ENCODE results near the gene ZNF311.
"Not testable (repeated sequence)": the region's sequence is repeated elsewhere in the genome, so short reads cannot be mapped to it uniquely, and the experiment has no call there.

The ZNF311 gene

DNA sequence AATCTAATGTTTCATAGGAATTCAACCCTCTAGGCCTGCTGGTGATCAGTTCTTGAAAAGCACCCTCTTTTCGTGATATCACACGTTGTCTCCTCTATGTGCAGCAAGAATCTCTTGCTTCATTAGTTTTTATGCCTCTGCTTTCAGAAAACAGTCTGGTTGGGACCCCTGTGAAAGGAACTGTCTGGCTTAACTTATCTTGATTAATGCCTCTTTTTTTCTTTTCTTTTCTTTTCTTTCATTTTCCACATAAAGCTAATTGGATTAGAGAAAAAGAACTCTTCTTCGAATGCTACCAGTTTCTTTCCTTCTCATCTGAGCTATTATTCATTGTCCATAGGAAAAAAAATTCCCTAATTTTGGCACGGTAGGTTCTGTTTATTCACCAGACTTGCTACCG lies 21.3 kb downstream of the ZNF311 start:
- DNase-seq: no peak

DNA sequence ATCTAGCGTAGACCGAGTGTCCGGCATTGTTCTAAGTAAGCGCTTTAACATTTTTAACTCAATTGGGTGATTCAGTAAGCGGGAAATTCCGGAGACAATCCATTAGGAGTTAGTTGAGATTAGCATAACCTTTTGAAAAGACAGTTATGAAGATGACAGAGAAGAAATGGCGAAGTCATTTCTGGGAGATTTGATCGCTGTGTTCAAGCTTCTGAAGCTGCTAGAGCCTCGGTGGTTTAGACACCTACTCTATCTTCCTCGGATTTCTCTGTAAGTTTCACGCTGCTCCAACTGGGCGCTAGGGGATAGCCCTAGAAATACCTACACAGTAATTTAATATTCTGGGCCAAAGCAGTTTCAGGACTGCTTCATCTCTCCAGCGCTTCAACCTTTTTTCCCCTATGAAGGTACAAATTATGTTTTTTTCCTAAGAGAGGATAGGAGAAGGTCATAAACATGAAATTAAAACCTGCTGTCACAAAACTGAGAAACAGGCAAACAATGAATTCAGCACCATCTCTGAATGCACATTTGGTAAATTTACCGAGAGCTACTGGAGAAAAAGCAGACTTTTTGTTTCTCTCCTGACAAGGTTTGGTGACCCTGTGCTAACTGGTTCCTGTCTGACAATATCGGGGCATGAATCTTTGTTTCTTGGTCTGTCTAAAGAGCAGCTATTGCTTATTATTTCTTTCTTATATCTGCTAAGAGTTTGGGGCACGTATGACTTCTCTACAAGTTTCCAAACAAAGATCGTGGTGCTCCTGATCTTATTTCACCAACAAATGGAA lies 22.4 kb downstream of the ZNF311 start:
- DNase-seq: peak; percentile 73

DNA sequence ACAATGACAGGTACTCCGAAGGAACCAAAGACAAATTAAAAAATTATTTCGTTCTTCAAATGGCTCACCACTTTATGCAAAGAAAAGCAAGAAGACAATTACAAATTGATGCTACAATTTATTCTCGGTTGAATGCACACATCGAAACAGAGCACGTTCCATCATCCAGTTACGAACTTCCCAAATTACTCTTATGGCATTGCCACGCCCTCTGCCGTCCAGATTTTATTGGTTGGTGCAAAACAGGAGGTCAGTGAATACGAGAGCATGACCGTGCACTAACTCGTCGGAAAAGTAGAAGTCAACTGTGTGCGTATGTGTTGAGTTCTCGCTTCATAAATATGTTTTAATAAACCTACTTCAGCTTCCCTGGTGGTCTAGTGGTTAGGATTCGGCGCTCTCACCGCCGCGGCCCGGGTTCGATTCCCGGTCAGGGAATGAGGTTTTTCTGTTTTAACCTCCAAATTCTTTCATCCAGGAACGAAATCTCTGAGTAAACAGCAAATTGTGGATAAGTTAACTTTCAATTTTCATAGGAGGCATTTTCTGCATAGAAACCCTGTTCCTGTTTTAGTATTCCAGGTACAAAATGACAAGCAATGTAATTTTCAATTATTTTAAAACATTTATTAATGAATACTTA lies 23.2 kb downstream of the ZNF311 start:
- DNase-seq: peak; percentile 83

DNA sequence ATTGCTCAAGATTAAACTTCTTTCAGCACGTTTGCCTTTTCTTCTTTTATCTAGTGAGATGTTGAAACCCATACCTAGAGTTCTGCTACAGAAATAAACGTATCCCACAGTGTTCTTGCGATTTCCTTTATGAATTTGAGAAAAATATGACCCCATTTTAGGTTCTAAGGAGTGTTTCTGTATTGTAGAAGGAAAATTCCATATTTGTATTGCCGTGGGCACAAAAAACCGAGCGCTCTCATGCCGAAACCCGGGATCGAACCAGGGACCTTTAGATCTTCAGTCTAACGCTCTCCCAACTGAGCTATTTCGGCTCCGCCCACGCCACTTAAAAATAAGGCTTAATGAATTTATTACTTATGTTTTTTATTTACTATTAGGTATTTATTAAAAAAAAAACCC lies 23.7 kb downstream of the ZNF311 start:
- peak; percentile 86 for DNase-seq

DNA sequence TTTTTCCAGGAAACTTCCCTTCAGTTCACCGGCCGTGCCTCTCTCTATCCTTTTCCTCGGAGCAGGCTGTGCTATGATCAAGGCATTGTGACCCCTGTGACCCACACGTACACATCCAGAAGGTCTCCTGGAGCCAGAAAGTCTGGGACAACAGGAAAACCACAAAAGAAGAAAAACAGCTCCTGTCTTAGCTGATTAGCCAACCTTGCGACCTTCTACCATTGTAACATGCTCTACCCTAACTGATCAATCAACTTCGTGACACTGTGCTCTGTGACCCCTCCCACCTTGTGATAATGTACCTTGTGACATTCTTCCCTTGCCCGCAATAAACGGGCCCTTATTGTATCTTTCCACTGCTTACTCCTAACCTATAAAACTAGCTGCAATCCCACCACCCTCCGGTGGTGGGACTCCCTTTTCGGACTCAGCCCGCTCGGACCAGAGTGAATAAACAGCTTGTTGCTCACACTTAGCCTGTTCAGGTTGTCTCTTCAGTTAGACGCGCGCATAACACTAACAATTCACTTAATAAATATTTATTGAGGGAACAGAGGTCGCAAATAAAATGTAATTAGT lies 24.2 kb downstream of the ZNF311 start:
- peak; percentile 82 for DNase-seq

DNA sequence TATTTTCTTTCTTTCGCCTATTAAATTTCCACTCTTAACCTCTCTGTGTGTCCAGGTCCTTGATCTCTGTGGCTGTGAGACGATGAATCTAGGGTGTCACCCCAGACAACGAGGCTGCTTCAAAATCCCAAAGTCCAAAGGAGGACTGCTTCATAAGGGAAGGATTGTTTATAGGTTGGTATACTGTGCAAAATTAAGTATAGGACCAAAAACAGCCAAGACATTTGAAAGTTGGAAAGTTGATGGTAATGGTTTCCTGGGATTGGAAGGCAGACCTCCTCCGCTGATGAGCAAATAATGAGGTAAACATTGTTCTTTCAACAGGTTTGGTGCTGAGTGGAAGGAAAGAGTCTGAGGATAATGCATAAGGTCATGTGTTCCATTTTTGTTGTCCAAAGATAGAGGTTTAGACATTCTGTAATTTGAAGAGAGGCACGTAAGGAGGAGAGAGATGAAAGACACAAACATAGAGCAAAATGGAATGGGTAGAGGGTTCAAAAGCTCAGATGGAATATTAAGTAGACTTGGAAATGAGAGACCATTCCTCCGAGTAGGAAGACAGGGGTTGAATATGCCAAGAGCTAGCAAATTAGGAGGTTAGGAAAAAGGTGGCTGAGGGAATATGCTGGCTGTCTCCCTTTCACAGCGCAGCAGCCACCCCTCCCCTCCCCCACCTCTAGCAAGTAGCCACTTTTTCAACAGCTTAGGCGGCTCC lies 24.8 kb downstream of the ZNF311 start:
- DNase-seq: no peak

DNA sequence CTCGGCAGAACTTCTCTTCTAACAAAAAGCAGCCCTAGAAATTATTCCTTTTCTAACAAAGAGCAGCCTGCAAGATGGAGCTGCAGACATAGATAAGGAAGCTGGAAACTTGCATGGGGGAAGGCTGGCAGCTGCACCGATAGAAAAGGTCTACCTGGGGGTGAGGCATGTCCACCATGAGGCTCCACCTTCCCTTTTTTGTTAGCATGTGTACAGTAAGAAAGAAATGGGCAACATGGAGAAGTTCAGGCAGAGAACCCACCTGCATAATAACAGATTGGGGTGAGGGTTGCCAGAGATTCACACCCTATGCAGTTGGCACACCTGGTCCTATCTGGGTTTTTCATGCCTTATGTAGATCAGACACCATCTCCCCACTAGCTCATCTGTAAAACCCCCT lies 25.4 kb downstream of the ZNF311 start:
- DNase-seq: no peak

DNA sequence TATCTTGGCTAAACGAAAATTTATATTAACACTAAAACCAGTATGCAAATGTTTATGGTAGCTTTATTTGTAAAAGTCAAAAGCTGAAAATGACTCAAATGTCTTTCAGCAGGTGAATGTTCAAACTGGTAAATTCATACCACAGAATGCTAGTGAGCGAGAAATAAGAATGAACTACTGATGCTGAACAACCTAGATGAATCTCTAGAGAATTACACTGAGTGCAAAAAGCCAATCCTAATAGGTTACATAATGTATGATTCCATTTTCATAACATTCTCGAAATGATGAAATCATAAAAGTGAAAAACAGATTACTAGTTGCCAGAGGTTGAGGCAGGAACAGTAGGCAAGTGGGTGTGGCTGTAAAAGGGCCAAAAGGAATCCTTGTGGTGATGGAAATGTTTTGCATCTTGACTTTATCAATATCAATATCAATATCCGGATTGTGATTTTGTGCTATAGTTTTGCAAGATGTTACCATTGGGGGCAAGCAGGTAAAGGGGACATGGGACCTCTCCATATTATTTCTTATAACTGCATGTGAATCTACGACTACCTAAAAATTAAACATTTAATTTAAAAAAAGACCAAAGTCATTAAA lies 26.1 kb downstream of the ZNF311 start:
- DNase-seq: no peak

DNA sequence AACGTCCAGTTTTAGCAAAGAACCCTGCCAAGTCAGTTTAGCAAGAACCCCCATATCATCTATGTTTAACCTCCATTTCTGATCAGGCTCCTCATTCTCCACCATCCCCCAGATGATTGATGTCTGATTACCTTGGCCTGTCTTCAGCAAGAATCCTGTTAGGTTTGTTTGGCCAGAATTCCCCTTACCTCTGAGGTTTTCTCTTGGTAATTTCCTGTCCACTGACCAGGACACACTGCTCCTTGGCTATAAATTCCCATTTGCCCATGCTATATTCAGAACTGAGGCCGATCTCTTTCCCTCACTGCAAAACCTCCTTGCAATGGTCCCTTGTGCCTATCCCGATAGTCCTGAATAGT lies 27.0 kb downstream of the ZNF311 start:
- no peak for DNase-seq

DNA sequence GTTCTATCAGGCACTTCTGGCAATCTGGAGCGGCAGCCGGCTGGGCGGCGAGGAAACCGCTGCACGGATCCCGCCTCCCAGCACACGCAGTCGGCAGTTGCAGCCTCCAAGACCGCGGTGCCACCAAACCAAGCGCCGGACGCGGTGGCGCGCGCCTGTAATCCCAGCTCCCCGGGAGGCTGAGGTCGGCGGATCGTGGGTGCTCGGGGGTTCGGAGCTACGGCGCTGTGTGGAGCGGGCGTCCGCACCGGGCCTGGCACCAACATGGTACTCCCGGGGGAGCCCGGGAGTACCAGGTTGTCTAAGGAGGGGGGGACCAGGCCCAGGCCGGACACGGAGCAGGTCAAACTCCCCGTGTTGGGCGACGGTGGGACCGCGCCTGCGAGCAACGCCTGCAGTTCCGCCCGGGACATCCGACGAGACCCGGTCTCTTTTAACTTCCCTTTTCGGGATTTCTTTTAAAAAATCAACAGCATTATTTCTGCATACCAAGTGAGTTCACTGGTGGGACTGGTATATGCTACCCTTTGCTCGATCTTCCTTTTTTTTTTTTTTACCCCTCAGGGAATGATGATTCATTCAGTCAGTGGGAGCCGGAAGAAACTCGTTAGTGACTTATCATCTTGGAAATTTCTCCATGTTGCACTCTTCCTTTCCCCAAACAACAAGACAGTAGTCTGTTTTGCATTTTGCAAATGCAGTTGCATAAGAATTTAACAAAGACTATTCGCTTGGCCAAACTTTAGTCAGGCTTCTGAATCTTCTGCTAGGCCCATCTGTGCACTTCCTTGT lies 27.6 kb downstream of the ZNF311 start:
- no peak for DNase-seq

DNA sequence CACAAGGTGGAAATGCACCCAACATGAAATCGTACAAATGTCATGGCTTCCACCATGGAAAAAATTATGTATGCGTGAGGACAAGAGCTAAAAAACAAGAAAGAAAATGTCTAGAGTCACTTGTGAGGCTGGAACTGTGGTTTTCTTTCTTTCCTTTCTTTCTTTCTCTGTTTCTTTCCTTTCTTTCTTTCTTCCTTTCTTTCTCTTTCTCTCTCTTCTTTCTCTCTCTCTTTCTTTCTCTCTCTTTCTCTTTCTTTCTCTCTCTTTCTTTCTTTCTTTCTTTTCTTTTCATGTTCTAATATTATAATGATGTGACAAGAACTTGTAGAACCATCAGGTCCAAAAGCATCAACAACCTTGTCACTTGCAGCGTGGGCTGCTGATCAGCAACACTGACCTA lies 28.4 kb downstream of the ZNF311 start:
- no peak for DNase-seq

DNA sequence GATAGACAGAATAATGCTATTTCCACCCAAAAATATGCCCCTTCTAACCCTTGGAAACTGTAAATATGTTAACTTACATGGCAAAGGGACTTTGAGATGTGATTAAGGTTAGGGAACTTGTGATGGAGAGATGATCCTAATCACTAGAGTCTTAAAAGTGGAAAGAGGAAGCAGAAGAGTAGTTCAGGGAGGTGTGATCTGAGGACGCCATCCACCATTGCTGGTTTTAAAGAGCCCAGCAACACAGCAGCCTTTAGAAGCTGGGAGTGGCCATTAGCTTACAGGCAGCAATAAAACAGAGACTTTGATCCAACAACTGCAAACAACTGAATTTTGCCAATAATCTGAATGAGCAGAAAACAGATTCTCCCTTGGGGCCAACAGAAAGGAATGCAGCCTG lies 30.6 kb downstream of the ZNF311 start:
- no peak for DNase-seq

DNA sequence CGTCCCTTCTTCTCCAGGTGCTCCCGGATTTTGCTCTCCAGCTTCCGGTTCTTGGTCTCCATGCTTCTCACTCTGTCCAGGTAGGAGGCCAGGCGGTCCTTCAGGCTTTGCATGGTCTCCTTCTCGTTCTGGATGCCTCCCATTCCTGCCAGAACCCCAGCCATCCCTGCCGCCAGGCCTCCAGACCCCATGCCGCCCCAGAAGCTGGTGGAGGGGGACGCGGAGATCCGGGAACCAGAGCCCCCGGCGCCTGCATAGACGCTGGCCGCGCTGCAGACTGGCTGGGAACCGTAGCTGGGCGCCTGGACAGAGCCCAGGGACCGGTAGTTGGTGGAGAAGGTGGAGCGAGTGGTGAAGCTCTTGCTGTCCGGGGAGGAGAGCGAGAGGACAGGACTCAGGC lies 35.1 kb downstream of the ZNF311 start:
- not testable (repeated sequence) for DNase-seq

DNA sequence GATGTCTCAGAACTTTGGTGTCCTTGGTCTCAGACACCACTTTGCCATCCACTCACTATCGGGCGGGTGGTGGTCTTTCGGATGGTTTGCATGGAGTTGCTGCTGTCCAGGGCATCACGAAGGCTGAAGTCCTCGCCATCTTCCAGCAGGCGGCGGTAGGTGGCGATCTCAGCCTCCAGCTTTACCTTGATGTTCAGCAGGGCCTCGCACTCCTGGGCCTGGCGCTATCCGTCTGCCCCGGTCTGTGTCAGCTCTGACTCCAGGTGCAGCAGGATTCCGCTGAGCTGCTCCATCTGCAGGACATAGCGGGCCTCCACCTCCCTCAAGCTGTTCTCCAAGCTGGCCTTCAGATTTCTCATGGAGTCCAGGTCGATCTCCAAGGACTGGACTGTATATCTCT lies 36.0 kb downstream of the ZNF311 start:
- no peak for DNase-seq

DNA sequence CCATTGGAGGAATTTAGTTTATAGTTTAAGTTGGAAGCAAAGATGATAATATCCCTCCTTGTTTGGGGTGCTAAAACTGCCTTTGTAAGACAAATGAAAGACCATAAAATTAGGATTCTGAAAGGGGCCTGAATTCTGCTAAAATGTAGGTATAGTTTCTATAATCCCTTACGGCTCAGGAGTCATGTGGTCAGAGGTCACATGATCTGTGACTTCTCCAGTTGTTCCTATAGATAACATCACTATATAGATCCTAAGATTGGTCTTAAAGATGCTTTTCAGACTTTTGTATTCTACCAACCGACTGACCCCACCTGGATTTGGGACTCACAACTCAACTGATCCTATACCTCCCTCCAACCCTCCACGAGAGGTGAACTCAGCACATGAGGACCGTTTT lies 36.6 kb downstream of the ZNF311 start:
- no peak for DNase-seq

DNA sequence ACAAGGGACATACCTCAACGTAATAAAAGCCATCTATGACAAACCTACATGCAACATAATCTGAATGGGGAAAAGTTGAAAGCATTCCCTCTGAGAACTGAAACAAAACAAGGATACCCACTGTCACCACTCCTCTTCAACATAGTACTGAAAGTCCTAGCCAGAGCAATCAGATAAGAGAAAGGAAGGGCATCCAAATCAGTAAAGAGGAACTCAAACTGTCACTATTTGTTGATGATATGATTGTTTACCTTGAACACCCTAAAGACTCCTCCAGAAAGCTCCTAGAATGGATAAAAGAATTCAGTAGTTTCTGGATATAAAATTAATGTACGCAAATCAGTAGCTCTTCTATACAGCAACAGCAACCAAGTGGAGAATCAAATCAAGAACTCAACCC lies 39.4 kb downstream of the ZNF311 start:
- DNase-seq: no peak

DNA sequence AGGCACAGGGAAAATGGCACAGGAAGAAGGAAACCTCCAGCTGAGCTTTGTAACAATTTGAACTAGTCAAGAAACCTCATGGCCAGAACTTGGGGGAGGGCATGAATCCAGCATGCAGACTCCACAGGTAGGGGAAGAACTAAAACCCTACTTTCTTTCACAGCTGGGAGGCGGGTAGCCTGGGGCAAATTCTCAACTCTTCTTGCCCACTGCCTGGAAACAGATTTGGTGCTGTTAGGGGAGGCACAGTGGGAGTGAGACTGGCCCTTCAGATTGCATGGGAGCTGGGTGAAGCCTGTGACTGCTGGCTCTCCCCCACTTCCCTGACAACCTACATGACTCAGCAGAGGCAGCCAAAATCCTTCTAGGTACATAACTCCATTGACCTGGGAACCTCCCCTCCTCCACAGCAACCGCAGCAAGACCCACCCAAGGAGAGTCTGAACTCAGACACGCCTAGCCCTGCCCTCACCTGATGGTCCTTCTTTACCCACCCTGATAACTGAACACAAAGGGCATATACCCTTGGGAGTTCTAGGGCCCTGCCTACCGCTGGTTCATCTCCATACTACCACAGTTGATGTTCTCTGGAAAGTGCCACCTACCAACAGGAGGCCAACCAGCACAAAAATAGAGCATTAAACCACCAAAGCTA lies 44.1 kb downstream of the ZNF311 start:
- no peak for DNase-seq

DNA sequence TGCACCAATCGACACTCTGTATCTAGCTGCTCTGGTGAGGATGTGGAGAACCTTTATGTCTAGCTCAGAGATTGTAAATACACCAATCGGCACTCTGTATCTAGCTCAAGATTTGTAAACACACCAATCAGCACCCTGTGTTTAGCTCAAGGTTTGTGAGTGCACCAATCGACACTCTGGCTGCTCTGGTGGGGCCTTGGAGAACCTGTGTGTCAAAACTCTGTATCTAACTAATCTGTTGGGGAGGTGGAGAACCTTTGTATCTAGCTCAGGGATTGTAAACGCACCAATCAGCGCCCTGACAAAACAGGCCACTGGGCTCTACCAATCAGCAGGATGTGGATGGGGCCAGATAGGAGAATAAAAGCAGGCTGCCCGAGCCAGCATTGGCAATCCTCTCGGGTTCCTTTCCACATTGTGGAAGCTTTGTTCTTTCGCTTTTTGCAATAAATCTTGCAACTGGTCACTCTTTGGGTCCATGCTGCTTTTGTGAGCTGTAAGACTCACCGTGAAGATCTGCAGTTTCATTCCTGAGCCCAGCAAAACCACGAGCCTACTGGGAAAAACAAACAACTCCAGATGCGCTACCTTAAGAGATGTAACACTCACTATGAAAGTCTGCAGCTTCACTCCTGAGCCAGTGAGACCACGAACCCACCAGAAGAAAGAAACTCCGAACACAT lies 46.4 kb downstream of the ZNF311 start:
- not testable (repeated sequence) for DNase-seq

DNA sequence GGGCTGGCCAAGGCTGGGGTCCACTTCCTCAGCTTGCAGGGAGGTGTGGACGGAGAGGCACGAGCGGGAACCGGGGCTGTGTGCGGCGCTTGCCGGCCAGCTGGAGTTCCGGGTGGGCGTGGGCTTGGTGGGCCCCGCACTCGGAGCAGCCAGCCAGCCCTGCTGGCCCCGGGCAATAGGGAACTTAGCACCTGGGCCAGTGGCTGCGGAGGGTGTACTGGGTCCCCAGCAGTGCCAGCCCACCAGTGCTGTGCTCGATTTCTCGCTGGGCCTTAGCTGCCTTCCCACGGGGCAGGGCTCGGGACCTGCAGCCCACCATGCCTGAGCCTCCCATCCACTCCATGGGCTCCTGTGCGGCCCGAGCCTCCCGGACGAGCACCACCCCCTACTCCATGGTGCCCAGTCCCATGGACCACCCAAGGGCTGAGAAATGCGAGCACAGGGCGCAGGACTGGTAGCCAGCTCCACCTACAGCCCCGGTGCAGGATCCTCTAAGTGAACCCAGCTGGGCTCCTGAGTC lies 47.3 kb downstream of the ZNF311 start:
- not testable (repeated sequence) for DNase-seq

DNA sequence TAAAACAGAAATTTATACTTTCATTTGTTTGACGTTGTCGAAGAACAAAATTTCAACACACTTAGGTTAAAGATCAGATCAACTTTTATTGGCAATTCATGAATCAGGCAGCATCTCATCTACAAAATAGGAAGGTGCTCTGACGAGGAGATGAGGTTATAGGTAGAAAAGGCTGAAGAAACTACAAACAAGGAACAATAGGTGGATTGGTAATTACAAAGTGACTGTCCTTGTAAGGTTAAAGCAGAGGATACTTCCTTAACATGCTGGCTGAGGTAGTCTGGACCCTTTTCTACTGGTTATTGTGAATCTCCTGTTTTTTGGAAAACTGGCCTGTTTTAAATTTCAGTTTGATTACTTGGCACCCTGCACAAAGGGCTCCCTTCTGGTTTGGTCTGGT lies 48.8 kb downstream of the ZNF311 start:
- DNase-seq: no peak
